ENCODE results near the gene IFNA8. TPM values are rescaled to one million over a fixed set of nuclear protein-coding genes. Genes with fewer than 3 reads are reported as not detected.

Gene IFNA8
- total and polyA plus RNA-seq, 2 of the 8 experiments (the other 6 are each of a cell fraction or from before 2014, with no cell fraction given), result not detected

DNA sequence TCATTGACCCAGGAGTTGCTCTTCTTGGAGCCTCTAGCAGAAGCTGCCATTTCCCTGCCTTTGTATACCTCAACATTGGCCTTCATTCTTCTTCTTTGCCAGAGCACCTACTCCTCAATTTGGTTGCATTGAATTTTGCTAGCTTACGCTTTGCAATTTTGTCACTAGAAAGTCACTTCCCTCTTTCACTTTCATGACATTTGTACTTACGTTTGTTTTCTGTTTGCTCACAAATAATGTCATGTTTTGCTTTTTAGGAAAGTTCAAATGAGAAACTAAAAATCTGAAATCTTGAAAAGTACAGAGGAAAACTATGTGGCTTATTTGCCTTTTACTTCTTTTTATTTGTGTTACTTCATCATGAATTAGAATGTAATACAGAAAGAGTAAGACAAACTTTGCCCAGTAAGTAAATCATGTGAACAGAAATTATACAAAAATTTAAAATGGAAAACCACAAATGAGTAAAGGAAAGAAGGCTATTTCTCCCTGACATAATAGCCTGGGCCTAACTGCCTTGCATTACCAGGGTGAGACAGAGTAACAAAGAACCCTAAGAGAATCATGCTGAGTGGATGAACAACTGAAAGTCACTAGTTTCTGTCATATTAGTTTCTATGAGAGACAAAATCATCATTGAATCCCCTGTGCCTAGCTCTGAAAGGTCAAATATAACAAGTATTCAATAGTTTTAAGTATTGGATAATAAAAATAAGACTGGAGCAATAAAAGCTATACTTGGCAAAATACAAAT, 23.9 kb downstream of the IFNA8 start (continued):
- TF ChIP-seq SIN3A (conservative IDR thresholded peaks at IDR 0.05 in 1 of 2, IDR thresholded peaks at IDR 0.05 in 1 of 2; ENCODE audit: low read depth in 1 of 2, low read length in 2 of 2) (no peak), POU5F1 (IDR thresholded peaks at IDR 0.05; ENCODE audit: low read depth, low read length) (no peak), EP300 (IDR thresholded peaks at IDR 0.05; ENCODE audit: borderline replicate concordance in 1 of 2, low read depth in 2 of 2, low read length in 2 of 2) (no peak), RFX5 (IDR thresholded peaks at IDR 0.05; ENCODE audit: borderline replicate concordance, low read depth, low read length) (no peak)

Measured in H1 (cell line).